CD4-positive, alpha-beta T cell treated with Interferon gamma for 1 hour (primary cell): Measurements from ENCODE around the gene MXRA7.
"Not testable (repeated sequence)": the region's sequence is repeated elsewhere in the genome, so short reads cannot be mapped to it uniquely, and the experiment has no call there.

Experiments
- DNase-seq: peaks from one replicate; pipeline ENCODE4 v3.0.0-alpha.2; 2020

The MXRA7 gene

GRCh38 chr17:76735006-76735405 lies 24.2 kb upstream of the MXRA7 start:
- no peak for DNase-seq

- no peak for DNase-seq
Measured at GRCh38 chr17:76734080-76734840, 23.5 kb upstream of the MXRA7 start.

- no peak for DNase-seq
Measured at GRCh38 chr17:76733618-76733957, 22.8 kb upstream of the MXRA7 start.

GRCh38 chr17:76732734-76733617 lies 22.2 kb upstream of the MXRA7 start:
- no peak for DNase-seq

GRCh38 chr17:76731800-76732733 lies 21.3 kb upstream of the MXRA7 start:
- not testable (repeated sequence) for DNase-seq

GRCh38 chr17:76727745-76728456 lies 17.1 kb upstream of the MXRA7 start:
- no peak for DNase-seq

GRCh38 chr17:76726776-76727718 lies 16.3 kb upstream of the MXRA7 start, which contains the start of gene METTL23:
METTL23 (plus strand) TSS chr17:76726839; CDS start chr17:76729711, 2,872 bp downstream.
- no peak for DNase-seq

GRCh38 chr17:76726231-76726775 lies 15.5 kb upstream of the MXRA7 start, which contains the start of gene JMJD6:
JMJD6 (minus strand) TSS chr17:76726606; CDS start chr17:76726475, 131 bp downstream.
- peak; percentile 96 for DNase-seq

- peak; percentile 78 for DNase-seq
Measured at GRCh38 chr17:76725580-76726230, 14.9 kb upstream of the MXRA7 start.

GRCh38 chr17:76723812-76724211 lies 13.0 kb upstream of the MXRA7 start:
- no peak for DNase-seq

GRCh38 chr17:76722977-76723376 lies 12.2 kb upstream of the MXRA7 start:
- DNase-seq = not testable (repeated sequence)

GRCh38 chr17:76722279-76722678 lies 11.5 kb upstream of the MXRA7 start:
- no peak for DNase-seq

- DNase-seq = no peak
Measured at GRCh38 chr17:76721463-76721862, 10.7 kb upstream of the MXRA7 start.

- no peak for DNase-seq
Measured at GRCh38 chr17:76720941-76721340, 10.2 kb upstream of the MXRA7 start.

GRCh38 chr17:76720211-76720610 lies 9.4 kb upstream of the MXRA7 start:
- DNase-seq = no peak

- no peak for DNase-seq
Measured at GRCh38 chr17:76718516-76718915, 7.8 kb upstream of the MXRA7 start.

GRCh38 chr17:76716839-76717215 lies 6.1 kb upstream of the MXRA7 start:
- no peak for DNase-seq

- DNase-seq = peak; percentile 88
Measured at GRCh38 chr17:76716146-76716838, 5.5 kb upstream of the MXRA7 start.

GRCh38 chr17:76715496-76715830 lies 4.7 kb upstream of the MXRA7 start:
- DNase-seq = no peak
